GM18520 (cell line): Measurements from ENCODE around the gene ASIC3.
"Not testable (repeated sequence)": the region's sequence is repeated elsewhere in the genome, so short reads cannot be mapped to it uniquely, and the experiment has no call there.

Experiments
- ATAC-seq: cut with Tn5 transposase; IDR thresholded peaks from one replicate; pipeline ENCODE4 v1.9.1; 2021; ENCODE audit not compliant: unreplicated experiment

The ASIC3 gene

DNA sequence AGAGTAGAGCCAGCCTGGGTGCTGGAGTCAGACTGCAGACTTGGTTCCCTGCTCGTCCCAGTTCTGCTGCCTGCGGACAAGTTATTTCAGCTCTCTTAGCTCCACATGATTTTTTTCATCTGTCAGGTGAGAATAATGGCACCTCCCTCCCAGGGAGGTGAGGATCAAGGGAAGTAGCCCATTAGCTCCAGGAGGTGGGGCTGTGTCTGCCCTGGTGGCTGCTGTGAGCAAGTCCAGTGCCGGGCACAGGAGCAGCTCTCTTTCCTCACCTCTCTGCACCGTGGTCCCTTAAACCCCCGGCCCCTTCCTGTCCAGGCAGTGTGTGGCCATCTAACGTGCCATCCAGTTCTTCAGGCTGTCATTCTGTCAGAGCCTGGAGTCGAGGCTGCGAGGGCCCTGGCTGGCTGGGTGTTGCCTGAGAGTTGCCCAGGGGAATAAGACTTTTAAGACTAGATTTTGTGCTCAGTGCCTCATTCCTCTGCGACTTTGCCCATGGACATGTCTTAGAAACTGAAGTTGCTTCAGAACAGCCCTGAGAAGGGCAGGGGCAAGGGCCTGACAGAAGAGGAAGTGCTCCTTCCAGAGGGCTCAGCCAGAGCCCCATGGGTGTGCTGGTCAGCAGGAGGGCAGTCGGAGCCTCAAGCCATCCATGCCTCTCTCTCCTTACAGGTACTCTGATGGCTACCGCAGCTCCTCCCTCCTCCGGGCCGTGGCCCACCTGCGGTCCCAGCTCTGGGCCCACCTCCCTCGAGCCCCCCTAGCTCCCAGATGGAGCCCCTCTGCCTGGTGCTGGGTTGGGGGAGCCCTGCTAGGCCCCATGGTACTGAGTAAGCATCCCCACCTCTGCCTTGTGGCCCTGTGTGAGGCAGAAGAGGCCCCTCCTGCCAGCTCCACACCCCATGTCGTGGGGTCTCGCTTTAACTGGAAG, 15.1 kb upstream of the ASIC3 start:
- no peak for ATAC-seq

DNA sequence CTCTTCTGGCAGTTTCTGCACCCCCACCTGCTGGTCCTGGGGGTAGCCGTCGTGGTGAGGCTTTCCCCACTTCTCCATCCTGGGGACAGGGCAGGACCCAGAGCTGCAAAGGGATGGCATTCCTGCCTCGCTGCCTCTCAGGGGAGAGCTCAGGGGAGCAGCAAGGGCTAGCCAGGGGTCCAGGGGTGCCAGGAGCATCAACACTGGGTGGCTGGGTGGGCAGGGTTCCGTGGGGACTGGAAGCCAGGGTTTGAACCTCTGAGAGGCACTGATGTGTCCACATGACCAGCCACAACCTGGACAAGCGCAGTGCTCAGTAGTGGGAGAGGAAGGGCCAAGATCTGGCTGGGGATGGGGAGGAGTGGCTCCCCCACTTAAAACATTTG, 14.5 kb upstream of the ASIC3 start:
- no peak for ATAC-seq

DNA sequence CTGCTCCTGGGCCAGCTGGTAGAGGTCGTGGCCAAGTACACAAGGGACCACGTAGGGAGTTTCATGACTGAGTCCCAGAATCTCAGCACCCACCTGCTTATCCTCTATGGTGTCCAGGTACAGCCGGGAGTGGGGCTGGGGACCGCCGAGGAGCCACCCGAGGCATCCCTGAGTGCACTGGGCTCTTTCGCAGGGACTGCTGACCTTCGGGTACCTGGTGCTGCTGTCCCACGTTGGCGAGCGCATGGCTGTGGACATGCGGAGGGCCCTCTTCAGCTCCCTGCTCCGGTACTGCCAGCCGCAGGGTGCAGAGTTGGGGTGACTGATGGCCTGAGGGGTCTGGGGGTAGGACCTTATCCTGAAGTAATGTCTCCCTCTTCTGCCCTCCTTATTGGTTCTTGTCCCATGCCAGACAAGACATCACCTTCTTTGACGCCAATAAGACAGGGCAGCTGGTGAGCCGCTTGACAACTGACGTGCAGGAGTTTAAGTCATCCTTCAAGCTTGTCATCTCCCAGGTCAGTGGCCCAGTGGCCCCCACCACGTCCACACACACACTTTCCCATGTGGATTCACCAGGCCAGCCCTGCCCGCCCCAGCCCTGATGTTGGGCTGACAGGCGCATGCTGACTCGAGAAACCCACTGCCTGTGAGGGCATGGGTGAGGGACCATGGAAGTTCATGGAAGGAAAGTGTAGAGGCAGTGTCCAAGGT, 13.9 kb upstream of the ASIC3 start:
- ATAC-seq: no peak

DNA sequence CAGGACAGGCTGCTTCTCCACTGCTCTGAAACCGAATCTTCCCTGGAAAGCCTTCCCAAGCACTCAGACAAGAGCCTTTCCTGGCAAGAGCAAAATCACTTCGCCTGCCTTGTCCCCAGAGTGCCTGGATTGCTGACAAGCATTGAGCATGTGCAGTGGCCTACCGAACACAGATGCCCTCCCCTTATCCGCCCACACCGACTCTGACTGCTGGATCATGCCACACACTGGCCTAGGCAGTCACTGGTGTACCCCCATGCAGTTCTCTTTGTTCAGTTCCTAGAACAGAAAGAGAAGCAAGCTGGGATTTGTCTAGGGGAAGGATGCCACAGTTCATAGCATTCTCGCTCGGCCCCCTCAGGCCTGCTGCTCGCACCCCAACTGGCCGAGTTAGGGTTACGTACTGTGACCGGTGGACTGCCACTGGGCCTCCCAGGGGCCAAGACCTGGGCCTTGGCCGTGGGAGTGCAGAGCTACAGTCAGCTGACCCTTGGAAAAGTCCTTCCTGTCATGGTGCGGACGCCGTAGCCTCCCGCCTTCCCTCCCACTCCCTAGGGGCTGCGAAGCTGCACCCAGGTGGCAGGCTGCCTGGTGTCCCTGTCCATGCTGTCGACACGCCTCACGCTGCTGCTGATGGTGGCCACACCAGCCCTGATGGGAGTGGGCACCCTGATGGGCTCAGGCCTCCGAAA, 13.2 kb upstream of the ASIC3 start:
- ATAC-seq: no peak

DNA sequence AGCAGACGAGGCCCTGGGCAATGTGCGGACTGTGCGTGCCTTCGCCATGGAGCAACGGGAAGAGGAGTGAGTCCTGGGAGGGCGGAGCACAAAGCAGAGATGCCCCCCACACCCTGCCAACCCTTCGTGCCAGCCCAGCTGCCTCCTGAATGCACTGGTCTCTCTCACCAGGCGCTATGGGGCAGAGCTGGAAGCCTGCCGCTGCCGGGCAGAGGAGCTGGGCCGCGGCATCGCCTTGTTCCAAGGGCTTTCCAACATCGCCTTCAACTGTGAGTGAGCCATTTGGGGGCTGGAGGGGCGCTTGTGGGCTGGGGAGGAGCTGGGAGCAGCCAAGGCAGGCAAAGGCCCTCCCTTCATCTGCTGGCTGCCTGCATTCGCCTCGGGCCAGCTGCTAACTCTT, 12.4 kb upstream of the ASIC3 start:
- no peak for ATAC-seq

DNA sequence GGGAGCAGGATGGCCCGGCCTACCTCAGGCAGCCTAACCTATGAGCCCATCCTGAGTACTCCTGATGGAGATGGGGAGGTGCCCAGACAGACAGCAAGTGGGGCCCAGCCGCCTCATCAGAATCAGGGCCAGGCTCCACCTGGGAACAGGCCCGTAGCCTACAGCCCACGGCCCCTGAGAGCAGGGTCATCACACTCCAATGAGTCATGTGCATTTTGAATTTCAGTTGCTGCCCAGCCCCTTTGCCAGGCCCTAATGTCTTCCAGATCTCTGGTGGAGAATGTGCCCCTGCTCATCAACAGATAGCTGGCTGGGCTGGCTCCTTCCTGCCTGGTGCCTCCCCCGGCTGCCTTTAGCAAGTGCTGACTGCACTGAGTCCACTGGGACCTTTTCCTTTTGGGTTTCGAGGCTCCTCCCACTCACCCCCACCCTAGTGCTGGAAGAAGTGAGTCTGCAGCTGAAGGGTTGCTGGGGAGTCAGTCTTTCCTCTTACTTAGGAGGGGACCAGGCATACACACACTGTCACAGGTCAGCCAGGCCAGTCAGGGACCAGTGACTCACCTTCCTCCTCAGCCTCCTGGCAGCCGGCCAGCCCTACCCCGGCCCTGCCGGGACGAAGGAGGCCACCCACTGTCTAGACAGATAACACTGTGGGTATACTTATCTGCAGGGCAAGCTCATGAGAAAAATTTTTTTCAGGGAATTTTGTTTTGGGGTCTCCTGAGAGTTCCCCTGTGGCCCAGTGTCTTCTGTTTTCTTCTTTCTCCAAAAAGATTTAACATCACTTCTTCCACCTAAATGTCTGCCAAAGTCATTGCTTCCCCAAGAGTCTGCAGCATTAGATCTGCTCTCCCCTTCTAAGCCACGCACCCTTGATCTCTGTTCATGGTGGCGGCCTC, 9.1 kb upstream of the ASIC3 start:
- ATAC-seq: no peak

DNA sequence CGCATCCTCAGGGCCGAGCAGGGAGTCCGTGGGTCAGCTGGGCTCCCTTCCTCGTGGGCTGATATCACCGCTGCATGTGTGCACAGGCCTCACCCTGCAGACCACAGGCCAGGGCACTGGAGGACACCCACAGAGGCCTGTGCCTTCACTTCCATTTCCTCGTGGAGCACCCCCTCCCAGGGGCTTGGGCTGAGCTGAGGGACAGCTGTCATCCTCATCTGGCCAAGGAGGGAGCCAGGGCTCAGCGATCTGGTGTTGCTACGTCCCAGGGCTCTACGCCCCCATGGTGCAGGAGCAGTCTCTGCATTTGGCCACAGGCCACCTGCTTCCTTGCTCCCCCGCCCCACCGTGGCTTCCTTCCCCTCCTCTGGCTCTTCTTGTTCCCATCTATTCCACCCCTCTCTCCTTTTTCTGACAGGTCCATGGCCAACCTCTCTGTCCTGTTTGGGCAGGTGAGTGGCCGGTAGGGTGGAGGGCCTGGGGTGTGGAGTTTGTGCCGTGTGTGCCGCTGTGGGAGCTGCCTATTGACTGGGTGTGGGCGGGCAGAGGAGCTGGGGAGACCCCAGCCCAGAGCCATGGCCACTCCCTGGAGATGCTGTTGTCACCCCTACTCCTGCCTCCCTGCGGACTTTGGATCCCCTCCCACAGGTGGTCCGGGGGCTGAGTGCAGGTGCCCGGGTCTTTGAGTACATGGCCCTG, 8.3 kb upstream of the ASIC3 start:
- ATAC-seq: no peak

DNA sequence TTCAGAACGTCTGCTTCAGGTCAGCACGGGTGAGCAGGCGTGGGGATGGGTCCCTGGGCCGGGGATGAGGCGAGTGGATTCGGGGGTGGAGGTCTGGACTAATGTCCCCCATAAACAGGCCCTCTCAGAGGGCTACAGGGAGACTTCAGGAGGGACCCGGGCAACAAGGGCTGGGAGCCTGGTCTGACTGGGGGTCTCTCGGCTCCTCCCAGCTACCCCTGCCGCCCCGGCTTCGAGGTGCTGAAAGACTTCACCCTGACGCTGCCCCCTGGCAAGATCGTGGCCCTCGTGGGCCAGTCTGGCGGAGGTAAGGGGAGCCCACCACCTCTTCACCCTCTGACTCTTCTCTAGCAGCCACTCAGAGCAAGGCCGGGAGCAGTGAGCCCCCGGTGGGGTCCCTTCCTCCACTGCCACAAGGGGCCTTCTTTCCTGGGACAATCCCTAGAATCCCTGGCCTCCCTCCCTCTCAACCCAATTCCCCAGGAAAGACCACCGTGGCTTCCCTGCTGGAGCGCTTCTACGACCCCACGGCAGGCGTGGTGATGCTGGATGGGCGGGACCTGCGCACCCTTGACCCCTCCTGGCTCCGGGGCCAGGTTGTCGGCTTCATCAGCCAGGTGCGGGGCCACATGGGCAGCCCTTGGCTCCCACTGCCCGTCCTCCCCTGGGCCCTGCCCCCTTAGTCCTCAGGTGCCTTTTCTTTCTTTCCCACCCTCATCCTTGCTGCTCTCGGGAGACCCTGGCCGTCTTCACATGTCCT, 7.5 kb upstream of the ASIC3 start:
- ATAC-seq: no peak

DNA sequence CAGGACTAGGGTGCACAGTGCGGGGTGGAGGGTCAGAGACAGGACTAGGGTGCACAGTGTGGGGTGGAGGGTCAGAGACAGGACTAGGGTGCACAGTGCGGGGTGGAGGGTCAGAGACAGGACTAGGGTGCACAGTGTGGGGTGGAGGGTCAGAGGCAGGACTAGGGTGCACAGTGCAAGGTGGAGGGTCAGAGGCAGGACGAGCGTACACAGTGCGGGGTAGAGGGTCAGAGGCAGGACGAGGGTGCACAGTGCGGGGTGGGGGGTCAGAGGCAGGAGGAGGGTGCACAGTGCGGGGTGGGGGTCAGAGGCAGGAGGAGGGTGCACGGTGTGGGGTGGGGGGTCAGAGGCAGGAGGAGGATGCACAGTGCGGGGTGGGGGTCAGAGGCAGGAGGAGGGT, 4.9 kb upstream of the ASIC3 start:
- not testable (repeated sequence) for ATAC-seq

DNA sequence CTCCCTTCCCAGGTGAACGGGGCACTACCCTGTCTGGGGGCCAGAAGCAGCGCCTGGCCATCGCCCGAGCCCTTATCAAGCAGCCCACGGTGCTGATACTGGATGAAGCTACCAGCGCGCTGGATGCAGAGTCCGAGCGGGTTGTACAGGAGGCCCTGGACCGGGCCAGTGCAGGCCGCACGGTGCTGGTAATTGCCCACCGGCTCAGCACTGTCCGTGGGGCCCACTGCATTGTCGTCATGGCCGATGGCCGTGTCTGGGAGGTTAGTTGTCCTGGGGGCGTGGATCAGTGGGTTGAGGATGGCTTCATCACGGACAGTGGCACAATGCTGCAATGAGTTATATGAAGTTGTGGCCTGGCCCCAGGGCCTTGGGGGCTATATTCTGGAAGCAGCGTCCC, 4.4 kb upstream of the ASIC3 start:
- ATAC-seq: no peak

DNA sequence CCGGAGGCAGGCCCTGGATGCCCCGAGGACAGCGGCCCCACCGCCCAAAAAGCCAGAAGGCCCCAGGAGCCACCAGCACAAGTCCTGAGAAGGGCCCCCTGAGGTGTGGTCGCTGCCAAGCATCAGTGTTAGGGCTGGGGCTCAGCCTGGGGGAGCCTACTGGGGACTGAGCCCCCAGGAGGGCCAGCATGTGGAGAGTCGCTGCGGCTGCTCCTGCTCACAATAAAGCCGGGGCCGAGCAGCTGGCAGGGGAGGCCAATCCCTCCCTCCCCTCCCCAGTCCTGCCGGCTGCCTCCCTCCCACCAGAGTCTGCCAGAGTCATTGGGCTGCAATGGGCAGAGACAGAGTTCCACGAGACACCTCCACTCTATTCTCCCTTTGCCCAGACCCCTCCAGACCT, 3.1 kb upstream of the ASIC3 start:
- no peak for ATAC-seq

DNA sequence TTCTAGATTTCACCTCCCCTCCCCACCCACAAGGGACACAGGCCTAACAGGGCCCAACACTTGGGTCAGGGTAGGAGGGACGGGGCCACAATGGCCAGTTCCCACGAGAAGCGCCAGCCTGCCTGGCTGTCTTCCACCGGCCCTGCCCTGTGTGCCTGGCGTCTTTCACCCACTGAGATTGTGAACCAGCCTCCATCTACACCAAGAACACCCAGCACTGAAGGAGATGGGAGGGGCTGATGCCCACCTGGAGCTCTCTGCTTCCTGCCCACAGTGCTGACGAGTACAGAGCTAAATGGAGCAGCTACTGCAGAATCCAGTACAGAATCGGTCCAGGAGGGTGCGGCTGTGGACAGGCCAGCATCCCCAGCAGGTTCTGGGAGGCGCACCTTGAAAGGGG, 2.4 kb upstream of the ASIC3 start:
- ATAC-seq: no peak

DNA sequence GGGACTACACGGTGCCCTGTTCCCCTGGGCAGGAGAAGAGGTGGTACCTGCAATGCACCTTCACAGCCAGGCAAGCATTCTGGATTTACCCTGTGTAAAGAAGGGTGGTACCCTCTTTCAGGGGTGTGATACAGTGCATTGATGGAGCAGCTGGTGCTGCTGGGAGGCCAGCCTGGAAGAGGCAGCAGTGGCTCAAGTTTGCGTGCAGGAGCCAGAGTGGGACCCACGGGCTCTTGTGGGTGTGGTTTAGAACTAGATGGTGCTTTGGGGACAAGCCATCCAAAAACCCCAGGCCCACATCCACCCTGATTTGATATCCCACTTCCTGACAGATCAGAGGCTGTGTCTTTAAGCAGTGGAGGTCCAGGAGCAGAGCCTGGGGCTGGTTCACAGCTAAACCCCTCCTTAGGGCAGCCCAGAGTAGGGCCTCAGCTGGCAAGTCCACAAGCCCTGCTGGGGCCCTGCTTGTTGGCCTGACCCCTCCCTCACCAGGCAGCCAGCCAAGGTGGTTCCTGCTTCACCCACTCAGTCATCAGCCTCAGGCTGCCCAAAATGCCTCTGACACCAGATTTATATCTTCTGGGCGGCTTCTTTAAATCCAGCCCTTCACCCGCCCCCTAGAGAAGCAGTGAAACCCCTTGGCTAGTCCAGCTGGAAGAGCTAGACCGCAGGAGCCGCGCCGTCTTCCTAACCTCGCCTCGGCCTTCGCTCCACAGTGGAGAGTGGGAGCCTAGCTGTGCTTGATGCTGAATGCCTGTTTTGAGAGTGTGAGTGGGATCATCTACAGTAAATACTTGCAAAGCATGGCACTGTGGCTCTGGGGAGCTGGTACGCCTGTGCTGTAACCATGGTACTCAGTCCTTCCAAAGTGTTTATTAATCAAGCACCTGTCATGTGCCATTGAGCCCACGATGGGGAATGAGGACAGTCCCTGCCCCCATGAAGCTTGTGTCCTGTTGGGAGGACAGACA, 1.4 kb upstream of the ASIC3 start:
- no peak for ATAC-seq

DNA sequence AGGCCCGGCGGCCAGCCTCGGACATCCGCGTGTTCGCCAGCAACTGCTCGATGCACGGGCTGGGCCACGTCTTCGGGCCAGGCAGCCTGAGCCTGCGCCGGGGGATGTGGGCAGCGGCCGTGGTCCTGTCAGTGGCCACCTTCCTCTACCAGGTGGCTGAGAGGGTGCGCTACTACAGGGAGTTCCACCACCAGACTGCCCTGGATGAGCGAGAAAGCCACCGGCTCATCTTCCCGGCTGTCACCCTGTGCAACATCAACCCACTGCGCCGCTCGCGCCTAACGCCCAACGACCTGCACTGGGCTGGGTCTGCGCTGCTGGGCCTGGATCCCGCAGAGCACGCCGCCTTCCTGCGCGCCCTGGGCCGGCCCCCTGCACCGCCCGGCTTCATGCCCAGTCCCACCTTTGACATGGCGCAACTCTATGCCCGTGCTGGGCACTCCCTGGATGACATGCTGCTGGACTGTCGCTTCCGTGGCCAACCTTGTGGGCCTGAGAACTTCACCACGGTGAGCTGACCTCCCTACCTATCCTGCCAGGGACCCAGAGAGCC, 656 bp downstream of the ASIC3 start:
- no peak for ATAC-seq

DNA sequence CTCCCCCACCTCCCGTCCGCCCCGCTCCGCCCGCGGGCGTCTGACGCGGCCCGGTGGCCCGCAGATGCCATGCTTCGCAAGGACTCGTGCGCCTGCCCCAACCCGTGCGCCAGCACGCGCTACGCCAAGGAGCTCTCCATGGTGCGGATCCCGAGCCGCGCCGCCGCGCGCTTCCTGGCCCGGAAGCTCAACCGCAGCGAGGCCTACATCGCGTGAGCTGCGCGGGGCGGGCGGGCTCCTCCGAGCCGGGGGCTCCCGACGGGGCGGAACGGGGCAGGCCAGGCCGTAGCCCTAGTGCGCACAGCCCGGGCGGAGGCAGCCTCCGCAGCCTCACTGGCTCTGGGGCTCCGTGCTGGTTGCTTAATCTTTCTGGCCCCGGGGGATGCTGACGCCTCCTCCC, 2.8 kb downstream of the ASIC3 start:
- no peak for ATAC-seq

DNA sequence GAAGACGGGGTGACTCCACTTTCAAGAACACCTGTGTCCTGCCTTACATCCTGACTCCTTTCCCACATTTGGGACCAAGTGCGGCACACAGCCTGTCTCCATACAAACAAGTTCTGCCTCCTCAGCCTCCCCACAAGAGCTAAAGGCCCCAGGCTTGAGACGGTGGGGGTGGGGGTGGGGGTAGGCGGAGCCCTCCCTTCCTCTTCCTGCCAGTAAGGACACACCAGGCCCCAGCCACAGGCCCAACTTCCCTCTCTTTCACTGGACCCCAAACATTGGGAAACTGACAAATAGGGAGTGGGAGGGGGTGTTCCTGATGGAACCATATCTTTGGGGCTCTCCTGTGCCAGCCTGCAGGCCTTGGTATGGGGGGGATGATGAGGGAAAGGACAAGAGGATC, 4.8 kb downstream of the ASIC3 start:
- no peak for ATAC-seq

DNA sequence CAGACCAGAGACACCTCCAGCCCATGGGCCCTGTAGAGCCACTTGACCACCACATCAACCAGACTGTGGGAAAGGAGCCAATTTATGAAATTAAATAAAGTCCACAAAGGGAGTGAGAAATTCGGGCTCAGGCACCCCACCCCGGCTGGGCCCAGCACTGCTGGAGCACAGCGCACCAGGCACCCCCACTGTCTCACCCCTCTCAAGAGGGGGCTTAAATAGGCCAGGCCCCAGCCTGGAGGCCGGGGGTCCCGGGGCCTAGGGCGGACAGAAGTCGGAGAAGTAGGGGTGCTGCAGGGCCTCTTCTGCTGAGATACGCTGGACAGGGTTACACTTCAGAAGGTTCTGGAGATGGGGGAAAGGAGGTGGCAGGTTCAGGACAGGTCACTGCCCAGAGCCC, 5.4 kb downstream of the ASIC3 start:
- no peak for ATAC-seq

DNA sequence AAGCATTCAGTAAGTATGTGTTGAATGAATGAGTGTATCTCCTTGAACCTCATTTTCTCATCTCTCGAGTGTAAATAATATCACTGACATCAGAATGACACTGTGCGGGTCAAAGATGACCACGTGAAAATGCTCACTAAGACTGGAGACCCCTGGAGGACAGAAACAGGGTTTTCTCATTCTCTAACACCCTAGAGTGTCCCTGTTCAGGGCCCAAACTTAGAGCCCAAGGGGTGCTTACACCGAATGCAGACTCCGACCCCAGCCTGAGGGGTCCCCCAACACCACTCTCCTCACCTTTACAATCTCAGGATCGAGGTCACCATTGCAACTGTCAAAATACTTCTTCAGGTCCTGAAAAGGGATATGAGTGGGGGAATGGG, 7.9 kb downstream of the ASIC3 start:
- ATAC-seq: no peak
